ENCODE measurements around the gene ARPC4.

- TF ChIP-seq POLR2A (IDR thresholded peaks at IDR 0.05): no peak
- TF ChIP-seq CTCF (IDR thresholded peaks at IDR 0.05): no peak
- TF ChIP-seq POLR2AphosphoS5 (IDR thresholded peaks at IDR 0.05): no peak
Observed at GRCh38 chr3:9846931-9847488, 54.1 kb downstream of the ARPC4 start.

Data from transverse colon (tissue), 4 donors.